HepG2 (cell line): Measurements from ENCODE around the gene TMEM258. TPM values are rescaled to one million over a fixed set of nuclear protein-coding genes. Genes with fewer than 3 reads are reported as not detected.

Experiments
- ATAC-seq: fragments of 200-7000 bp; cut with Tn5 transposase; 3 replicates; pipeline ENCODE4 v1.9.1; 2020; ENCODE audit warnings: mild to moderate bottlenecking, moderate library complexity
- BruUV-seq: library from RNA; stranded (reverse); fragments of 400-500 nt; replicated peaks from 2 replicates; lab custom pipeline; 2021; lab: Mats Ljungman, UMichigan
- CTCF ChIA-PET: fragments of 300-600 bp; formaldehyde crosslinking; extraction: SDS; loops from one replicate; lab custom pipeline; 2021; ENCODE audit warnings: low total read pairs, inconsistent platforms, low intra/inter-chr PET ratio; lab: Yijun Ruan, JAX
- POLR2A ChIA-PET: fragments of 350-600 bp; sonication (Branson Sonifier 250); formaldehyde crosslinking; loops from one replicate; lab custom pipeline; 2020; ENCODE audit warnings: antibody characterized with exemption, inconsistent platforms; lab: Yijun Ruan, JAX
- DNase-seq: peaks from one replicate; pipeline ENCODE4 v3.0.0-alpha.2; 2015; ENCODE audit warnings: low spot score
- FAIRE-seq: peaks from 3 replicates; lab custom pipeline; 2011; peaks lifted over from hg19 to GRCh38; lab: Jason Lieb, UNC
- H2AFZ ChIP-seq: one replicate; pipeline ENCODE4 v1.6.1; 2011; ENCODE audit warnings: low read length, inconsistent platforms
- H3K27ac ChIP-seq: fragments of 300-600 bp; 3 replicates; pipeline ENCODE4 v1.8.0; 2011; ENCODE audit warnings: mixed run types, mild to moderate bottlenecking, mixed read lengths, low read length, inconsistent platforms; ENCODE audit not compliant: insufficient read depth; ENCODE audit errors: extremely low read length
- H3K27me3 ChIP-seq, 2 experiments: fragments of 200-600 bp in 1 of 2; 2 replicates in 1 of 2; 3 replicates in 1 of 2; pipeline versions ENCODE4 v1.6.0 to v1.8.0; 2011; ENCODE audit warnings: low read length in 2 of 2, mild to moderate bottlenecking in 2 of 2, moderate library complexity in 2 of 2, inconsistent platforms in 1 of 2; ENCODE audit not compliant: insufficient read depth in 2 of 2, control insufficient read depth in 1 of 2
- H3K36me3 ChIP-seq, 2 experiments: fragments of 200-600 bp in 1 of 2; replicated peaks in 1 of 2; 2 replicates in 1 of 2; 3 replicates in 1 of 2; pipeline versions ENCODE4 v1.5.1 to v1.8.0; 2011; ENCODE audit warnings: low read length in 2 of 2, inconsistent platforms in 1 of 2; ENCODE audit not compliant: insufficient read depth in 2 of 2, control insufficient read depth in 1 of 2
- H3K4me1 ChIP-seq: 2 replicates; pipeline ENCODE4 v1.5.1; 2012; ENCODE audit warnings: low read length, inconsistent platforms; ENCODE audit not compliant: insufficient read depth
- H3K4me2 ChIP-seq: 2 replicates; pipeline ENCODE4 v1.6.0; 2011; ENCODE audit warnings: low read depth, low read length, inconsistent platforms
- H3K4me3 ChIP-seq, 3 experiments: fragments of 200-600 bp in 1 of 3; sonication (generic), shearing (Covaris generic) in 1 of 3; replicated peaks in 1 of 3; 2 replicates each; pipeline ENCODE4 v1.5.1; 2011 to 2016; ENCODE audit warnings: low read length in 3 of 3, inconsistent platforms in 2 of 3, low read depth in 2 of 3, mild to moderate bottlenecking in 2 of 3, control low read depth in 1 of 3, mixed read lengths in 1 of 3; ENCODE audit not compliant: insufficient read depth in 1 of 3
- H3K79me2 ChIP-seq: one replicate; pipeline ENCODE4 v1.6.1; 2011; ENCODE audit warnings: low read length, inconsistent platforms; ENCODE audit not compliant: insufficient read depth
- H3K9ac ChIP-seq: 2 replicates; pipeline ENCODE4 v1.6.0; 2011; ENCODE audit warnings: mild to moderate bottlenecking, low read depth, low read length, inconsistent platforms; ENCODE audit not compliant: insufficient read depth
- H3K9me3 ChIP-seq: 2 replicates; pipeline ENCODE4 v1.5.1; 2012; ENCODE audit warnings: mild to moderate bottlenecking, low read length
- H4K20me1 ChIP-seq: 2 replicates; pipeline ENCODE4 v1.6.0; 2011; ENCODE audit warnings: inconsistent platforms, mild to moderate bottlenecking, low read length, moderate library complexity; ENCODE audit not compliant: insufficient read depth
- HNRNPLL ChIP-seq: fragments of 200-400 bp; formaldehyde crosslinking; IDR thresholded peaks from 2 replicates; pipeline ENCODE4 v1.6.1; 2017; ENCODE audit warnings: mild to moderate bottlenecking, low read depth, low read length; ENCODE audit not compliant: poor library complexity, severe bottlenecking
- KMT2B ChIP-seq: IDR thresholded peaks from 2 replicates; pipeline ENCODE4 v1.6.1; 2016; ENCODE audit warnings: missing genetic modification reagents, missing compliant biosample characterization
- RAD21 ChIP-seq: fragments of 450-650 bp; formaldehyde crosslinking; IDR thresholded peaks from 2 replicates; pipeline ENCODE4 v1.5.0; 2020; ENCODE audit warnings: mild to moderate bottlenecking
- TCF12 ChIP-seq, 2 experiments: fragments of 450-650 bp in 1 of 2; sonication (generic) in 1 of 2; formaldehyde crosslinking in 1 of 2; IDR thresholded peaks; 2 replicates each; pipeline versions ENCODE4 v1.6.1 to v1.8.0; 2017 to 2022; ENCODE audit warnings: antibody characterized with exemption in 1 of 2, mild to moderate bottlenecking in 1 of 2, missing genetic modification reagents in 1 of 2, moderate library complexity in 1 of 2
- TCF7L2 ChIP-seq: IDR thresholded peaks from 2 replicates; pipeline ENCODE4 v1.6.1; 2011; ENCODE audit warnings: mild to moderate bottlenecking, low read depth, low read length, moderate library complexity
- ZNF432 ChIP-seq: sonication (generic); formaldehyde crosslinking; IDR thresholded peaks from 2 replicates; pipeline ENCODE4 v1.5.0; 2020; ENCODE audit warnings: missing genetic modification reagents, mild to moderate bottlenecking, borderline replicate concordance
- ZNF484 ChIP-seq: sonication (generic); formaldehyde crosslinking; IDR thresholded peaks from 2 replicates; pipeline ENCODE4 v1.5.1; 2020; ENCODE audit warnings: mild to moderate bottlenecking, low read depth, missing genetic modification reagents, borderline replicate concordance
- ZNF615 ChIP-seq: sonication (generic); formaldehyde crosslinking; IDR thresholded peaks from 2 replicates; pipeline ENCODE4 v1.5.0; 2020; ENCODE audit warnings: mild to moderate bottlenecking, missing genetic modification reagents, borderline replicate concordance
- WGBS: methylation state at CpG from one replicate; pipeline ENCODE4 v1.1.6; 2017; ENCODE audit warnings: low lambda C conversion rate; 5-methylcytosine and 5-hydroxymethylcytosine counted together
- in situ Hi-C: cut with HindIII; loops from 2 replicates; pipeline ENCODE4 v1.10.0; 2017; ENCODE audit warnings: low pct_unique_long_range_greater_than_20kb; ENCODE audit not compliant: extremely low pct_ligation_motif_present
- intact Hi-C: fragments of 100-400 bp; cut with micrococcal nuclease; formaldehyde crosslinking; loops from one replicate; pipeline ENCODE4 v1.10.0; 2022; ENCODE audit not compliant: unreplicated experiment
- polyA plus RNA-seq, 8 experiments: library from polyadenylated mRNA; depleted of rRNA in 3 of 8; stranded (reverse) in 7 of 8; unstranded in 1 of 8; fragments of >200 nt; fragmentation: Illumina TruSeq in 4 of 8; extraction: Trizol in 4 of 8; gene quantifications; 2 replicates each; pipeline versions ENCODE4 v1.2.1 to v1.2.3, GENCODE V29; 2011 to 2016; ENCODE audit warnings: low read depth in 4 of 8, missing spikeins in 1 of 8, mixed read lengths in 1 of 8; ENCODE audit not compliant: insufficient read depth in 1 of 8
- total RNA-seq, 5 experiments: library from RNA; depleted of rRNA; stranded (reverse); fragments of >200 nt; fragmentation: Illumina TruSeq; extraction: Trizol; gene quantifications; 2 replicates each; pipeline ENCODE4 v1.2.3, GENCODE V29; 2016; ENCODE audit warnings: low read depth in 1 of 5
- TF ChIP-seq, protein P1 (sequence below): sonication (generic); formaldehyde crosslinking; IDR thresholded peaks from 2 replicates; pipeline ENCODE4 v1.4.0; 2020; ENCODE audit warnings: mild to moderate bottlenecking, missing genetic modification reagents
- TF ChIP-seq, protein P2 (sequence below): sonication (generic); formaldehyde crosslinking; IDR thresholded peaks from 2 replicates; pipeline ENCODE4 v1.4.0; 2020; ENCODE audit warnings: missing genetic modification reagents
- TF ChIP-seq, protein P3 (sequence below): sonication (generic); formaldehyde crosslinking; IDR thresholded peaks from 2 replicates; pipeline ENCODE4 v1.9.0; 2021; ENCODE audit warnings: missing genetic modification reagents, mild to moderate bottlenecking, borderline replicate concordance

Gene TMEM258
- total and polyA plus RNA-seq, 2 of the 13 experiments (the other 11 are each of a cell fraction or from before 2014, with no cell fraction given) = 175 to 424 TPM

DNA sequence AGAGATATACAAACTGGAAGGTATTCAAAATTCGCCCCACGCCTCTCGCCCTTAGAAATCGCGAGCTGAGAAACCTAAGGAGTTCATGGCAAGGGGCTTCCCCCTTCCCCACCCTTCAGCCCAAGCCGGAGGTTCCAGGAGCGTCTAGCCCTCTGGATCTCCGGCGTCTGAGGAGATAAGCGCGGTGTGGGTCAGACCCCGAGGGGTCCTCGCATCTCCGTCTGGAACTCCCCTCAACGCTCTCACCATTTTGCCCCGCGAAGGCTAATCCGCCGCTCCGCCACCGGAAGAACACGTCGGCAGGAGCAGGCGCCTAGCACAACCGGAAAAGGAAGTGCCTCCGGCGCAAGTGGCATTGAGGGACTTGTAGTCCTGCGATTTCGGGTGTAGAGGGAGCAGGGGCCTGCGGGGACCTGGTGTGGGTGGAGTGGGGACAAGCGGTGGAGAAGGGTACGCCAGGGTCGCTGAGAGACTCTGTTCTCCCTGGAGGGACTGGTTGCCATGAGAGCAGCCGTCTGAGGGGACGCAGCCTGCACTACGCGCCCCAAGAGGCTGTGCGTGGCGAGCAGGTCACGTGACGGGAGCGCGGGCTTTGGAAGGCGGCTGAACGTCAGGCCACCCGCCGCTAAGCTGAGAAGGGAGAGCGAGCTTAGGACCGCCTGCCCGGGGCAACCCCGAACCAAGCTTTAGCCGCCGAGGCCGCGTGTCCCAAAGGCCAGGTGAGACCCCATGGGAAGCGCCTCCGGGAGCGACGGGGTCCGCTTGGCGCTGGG is at the start of gene TMEM258, which contains the start of gene FEN1 (continued):
- TF ChIP-seq, protein P1, sequence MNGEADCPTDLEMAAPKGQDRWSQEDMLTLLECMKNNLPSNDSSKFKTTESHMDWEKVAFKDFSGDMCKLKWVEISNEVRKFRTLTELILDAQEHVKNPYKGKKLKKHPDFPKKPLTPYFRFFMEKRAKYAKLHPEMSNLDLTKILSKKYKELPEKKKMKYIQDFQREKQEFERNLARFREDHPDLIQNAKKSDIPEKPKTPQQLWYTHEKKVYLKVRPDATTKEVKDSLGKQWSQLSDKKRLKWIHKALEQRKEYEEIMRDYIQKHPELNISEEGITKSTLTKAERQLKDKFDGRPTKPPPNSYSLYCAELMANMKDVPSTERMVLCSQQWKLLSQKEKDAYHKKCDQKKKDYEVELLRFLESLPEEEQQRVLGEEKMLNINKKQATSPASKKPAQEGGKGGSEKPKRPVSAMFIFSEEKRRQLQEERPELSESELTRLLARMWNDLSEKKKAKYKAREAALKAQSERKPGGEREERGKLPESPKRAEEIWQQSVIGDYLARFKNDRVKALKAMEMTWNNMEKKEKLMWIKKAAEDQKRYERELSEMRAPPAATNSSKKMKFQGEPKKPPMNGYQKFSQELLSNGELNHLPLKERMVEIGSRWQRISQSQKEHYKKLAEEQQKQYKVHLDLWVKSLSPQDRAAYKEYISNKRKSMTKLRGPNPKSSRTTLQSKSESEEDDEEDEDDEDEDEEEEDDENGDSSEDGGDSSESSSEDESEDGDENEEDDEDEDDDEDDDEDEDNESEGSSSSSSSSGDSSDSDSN = 0 out of 2 replicates have a peak, but pooled peaks have one; percentile 49

DNA sequence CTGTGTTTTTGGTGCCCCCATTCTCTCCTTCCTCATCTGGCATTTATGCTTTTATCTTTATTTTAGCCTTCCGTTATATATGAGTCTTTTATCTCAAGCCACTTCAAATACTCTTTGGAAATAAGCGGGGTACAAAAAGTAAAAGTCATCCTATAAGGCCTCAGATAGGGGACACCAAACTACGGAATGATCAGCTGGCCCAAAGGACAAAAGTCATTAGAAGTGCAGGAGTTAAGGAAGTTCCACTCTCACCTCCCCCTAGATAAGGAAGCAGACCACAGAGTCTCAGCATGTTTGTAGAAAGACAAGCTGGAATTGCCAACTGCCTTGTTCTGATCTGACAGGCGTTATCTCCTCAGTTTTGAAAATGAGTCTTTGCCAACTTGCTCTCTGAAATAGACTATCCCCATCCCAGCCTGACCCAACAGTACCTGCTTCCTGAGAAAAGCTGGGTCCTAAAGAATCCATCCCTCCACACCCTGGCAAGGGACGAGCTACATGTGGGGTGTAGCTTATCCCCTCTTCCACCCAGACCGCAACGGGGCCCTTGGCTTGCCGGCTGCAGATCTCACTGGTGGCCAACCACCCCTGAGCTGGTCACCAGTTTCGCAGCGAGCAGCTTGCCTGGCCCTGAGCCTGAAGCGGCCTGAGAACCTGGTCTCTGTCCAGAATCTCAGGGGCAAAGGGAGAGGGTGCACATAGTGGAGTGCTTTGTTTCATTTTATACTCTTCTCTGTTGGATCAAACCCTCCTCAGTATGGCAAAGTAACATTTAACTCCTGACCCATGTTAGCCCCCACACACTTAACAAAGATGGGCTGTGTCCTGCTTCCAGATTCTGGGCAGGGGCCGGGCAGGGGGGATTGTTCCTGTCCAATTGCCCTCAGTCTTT is 49.5 kb upstream of the TMEM258 start:
- ChIA-PET CTCF (no interaction called here), POLR2A (no interaction called here)
- DNase-seq = no peak
- no peak overlapping the region for H2AFZ ChIP-seq
- H3K4me2 ChIP-seq = no peak overlapping the region
- peaks cover 11% of the 10 kb centered on the region; the same call in 1 of the 2 replicates for H3K4me1 ChIP-seq
- H3K36me3 ChIP-seq = peaks cover 3 to 45% of the 10 kb centered on the region in 2 experiments
- no peaks in the 10 kb centered on the region for H4K20me1 ChIP-seq
- TSS peak; percentile 39 for BruUV-seq
- no peaks in the 10 kb centered on the region for H3K79me2 ChIP-seq
- H3K9ac ChIP-seq = no peak overlapping the region
- no peaks in the 10 kb centered on the region for H3K9me3 ChIP-seq
- in situ Hi-C loops = no loop called here
- intact Hi-C loops = no loop called here
- FAIRE-seq = no peak
- 97% methylated on average over 8 of the region's 12 CpGs for WGBS
- H3K27ac ChIP-seq = no peak overlapping the region
- H3K4me3 ChIP-seq = no peak overlapping the region
- ATAC-seq = no peak
- H3K27me3 ChIP-seq = no peaks in the 10 kb centered on the region
- TF ChIP-seq ZNF484 (CRISPR knock-in tag) (no peak), TCF12 (IDR thresholded peaks at IDR 0.05) (no peak), TCF12 (CRISPR knock-in tag; IDR thresholded peaks at IDR 0.05) (no peak), RAD21 (no peak), KMT2B (no peak), TCF7L2 (no peak), HNRNPLL (no peak), ZNF432 (CRISPR knock-in tag) (no peak), ZNF615 (CRISPR knock-in tag) (no peak)
- TF ChIP-seq, protein P2, sequence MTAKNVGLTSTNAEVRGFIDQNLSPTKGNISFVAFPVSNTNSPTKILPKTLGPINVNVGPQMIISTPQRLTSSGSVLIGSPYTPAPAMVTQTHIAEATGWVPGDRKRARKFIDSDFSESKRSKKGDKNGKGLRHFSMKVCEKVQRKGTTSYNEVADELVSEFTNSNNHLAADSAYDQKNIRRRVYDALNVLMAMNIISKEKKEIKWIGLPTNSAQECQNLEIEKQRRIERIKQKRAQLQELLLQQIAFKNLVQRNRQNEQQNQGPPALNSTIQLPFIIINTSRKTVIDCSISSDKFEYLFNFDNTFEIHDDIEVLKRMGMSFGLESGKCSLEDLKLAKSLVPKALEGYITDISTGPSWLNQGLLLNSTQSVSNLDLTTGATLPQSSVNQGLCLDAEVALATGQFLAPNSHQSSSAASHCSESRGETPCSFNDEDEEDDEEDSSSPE = no peak
- TF ChIP-seq, protein P3, sequence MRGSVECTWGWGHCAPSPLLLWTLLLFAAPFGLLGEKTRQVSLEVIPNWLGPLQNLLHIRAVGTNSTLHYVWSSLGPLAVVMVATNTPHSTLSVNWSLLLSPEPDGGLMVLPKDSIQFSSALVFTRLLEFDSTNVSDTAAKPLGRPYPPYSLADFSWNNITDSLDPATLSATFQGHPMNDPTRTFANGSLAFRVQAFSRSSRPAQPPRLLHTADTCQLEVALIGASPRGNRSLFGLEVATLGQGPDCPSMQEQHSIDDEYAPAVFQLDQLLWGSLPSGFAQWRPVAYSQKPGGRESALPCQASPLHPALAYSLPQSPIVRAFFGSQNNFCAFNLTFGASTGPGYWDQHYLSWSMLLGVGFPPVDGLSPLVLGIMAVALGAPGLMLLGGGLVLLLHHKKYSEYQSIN = no peak
